ENCODE results near the gene CAPN1.

DNA sequence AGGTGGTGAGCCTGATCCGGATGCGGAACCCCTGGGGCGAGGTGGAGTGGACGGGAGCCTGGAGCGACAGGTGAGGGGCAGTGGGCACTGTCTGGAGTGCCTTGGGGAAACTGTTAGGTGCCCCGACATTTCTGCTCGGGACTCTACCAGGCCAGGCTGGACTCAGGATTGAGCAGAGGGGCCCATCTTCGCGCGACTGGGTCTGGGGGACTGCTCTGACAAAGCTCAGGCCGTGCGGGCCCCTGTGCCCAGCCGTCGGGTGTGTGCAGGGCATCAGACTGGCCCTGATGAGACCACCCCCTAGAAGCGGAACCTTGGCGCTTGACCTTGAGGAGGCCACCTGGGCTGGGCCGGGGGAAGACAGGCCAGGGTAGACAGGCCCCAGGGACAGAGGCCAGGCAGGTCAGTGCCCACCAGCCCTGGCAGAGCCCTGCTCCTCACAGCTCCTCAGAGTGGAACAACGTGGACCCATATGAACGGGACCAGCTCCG lies 6.3 kb downstream of the CAPN1 start:
- TF ChIP-seq, protein P1, sequence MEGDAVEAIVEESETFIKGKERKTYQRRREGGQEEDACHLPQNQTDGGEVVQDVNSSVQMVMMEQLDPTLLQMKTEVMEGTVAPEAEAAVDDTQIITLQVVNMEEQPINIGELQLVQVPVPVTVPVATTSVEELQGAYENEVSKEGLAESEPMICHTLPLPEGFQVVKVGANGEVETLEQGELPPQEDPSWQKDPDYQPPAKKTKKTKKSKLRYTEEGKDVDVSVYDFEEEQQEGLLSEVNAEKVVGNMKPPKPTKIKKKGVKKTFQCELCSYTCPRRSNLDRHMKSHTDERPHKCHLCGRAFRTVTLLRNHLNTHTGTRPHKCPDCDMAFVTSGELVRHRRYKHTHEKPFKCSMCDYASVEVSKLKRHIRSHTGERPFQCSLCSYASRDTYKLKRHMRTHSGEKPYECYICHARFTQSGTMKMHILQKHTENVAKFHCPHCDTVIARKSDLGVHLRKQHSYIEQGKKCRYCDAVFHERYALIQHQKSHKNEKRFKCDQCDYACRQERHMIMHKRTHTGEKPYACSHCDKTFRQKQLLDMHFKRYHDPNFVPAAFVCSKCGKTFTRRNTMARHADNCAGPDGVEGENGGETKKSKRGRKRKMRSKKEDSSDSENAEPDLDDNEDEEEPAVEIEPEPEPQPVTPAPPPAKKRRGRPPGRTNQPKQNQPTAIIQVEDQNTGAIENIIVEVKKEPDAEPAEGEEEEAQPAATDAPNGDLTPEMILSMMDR (conservative IDR thresholded peaks at IDR 0.05; ENCODE audit: low read depth, low read length), result no peak
- TF ChIP-seq POLR2A (IDR thresholded peaks at IDR 0.05; ENCODE audit: low read depth, low read length) (no peak), RFX5 (IDR thresholded peaks at IDR 0.05; ENCODE audit: low read depth, low read length) (no peak), CEBPB (IDR thresholded peaks at IDR 0.05; ENCODE audit: low read depth, low read length) (no peak), RCOR1 (IDR thresholded peaks at IDR 0.05; ENCODE audit: insufficient replicate concordance, low read length) (no peak), MAZ (IDR thresholded peaks at IDR 0.05; ENCODE audit: borderline replicate concordance, low read depth, low read length) (no peak), FOS (IDR thresholded peaks at IDR 0.05; ENCODE audit: low read depth, low read length) (no peak), NFE2L2 (IDR thresholded peaks at IDR 0.05; ENCODE audit: low read depth, low read length) (no peak), SMC3 (IDR thresholded peaks at IDR 0.05; ENCODE audit: low read depth, low read length) (no peak)
- TF ChIP-seq, protein P2, sequence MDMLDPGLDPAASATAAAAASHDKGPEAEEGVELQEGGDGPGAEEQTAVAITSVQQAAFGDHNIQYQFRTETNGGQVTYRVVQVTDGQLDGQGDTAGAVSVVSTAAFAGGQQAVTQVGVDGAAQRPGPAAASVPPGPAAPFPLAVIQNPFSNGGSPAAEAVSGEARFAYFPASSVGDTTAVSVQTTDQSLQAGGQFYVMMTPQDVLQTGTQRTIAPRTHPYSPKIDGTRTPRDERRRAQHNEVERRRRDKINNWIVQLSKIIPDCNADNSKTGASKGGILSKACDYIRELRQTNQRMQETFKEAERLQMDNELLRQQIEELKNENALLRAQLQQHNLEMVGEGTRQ (IDR thresholded peaks at IDR 0.05; ENCODE audit: low read depth, low read length), result no peak
- TF ChIP-seq, protein P3, sequence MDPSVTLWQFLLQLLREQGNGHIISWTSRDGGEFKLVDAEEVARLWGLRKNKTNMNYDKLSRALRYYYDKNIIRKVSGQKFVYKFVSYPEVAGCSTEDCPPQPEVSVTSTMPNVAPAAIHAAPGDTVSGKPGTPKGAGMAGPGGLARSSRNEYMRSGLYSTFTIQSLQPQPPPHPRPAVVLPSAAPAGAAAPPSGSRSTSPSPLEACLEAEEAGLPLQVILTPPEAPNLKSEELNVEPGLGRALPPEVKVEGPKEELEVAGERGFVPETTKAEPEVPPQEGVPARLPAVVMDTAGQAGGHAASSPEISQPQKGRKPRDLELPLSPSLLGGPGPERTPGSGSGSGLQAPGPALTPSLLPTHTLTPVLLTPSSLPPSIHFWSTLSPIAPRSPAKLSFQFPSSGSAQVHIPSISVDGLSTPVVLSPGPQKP (IDR thresholded peaks at IDR 0.05; ENCODE audit: borderline replicate concordance, low read depth, low read length), result no peak
